Kidney (tissue), 22 donors: ENCODE results near the gene PRPF40A. TPM values are rescaled to one million over a fixed set of nuclear protein-coding genes. Genes with fewer than 3 reads are reported as not detected.
"Not testable (repeated sequence)": the region's sequence is repeated elsewhere in the genome, so short reads cannot be mapped to it uniquely, and the experiment has no call there.

Experiments
- DNase-seq, 5 donors: peaks; one replicate each; pipeline ENCODE4 v3.0.0-alpha.2; 2013 to 2020
- FAIRE-seq: peaks from 2 replicates; lab custom pipeline; 2012; peaks lifted over from hg19 to GRCh38; lab: Jason Lieb, UNC
- H3K27ac ChIP-seq, 2 donors: one replicate each; pipeline ENCODE4 v1.7.0; 2013; ENCODE audit warnings: low read depth in 2 of 2, low read length in 2 of 2, inconsistent platforms in 1 of 2
- H3K27me3 ChIP-seq: one replicate; pipeline ENCODE4 v1.7.1; 2013; ENCODE audit warnings: low read length, inconsistent platforms; ENCODE audit not compliant: control insufficient read depth, insufficient read depth
- H3K36me3 ChIP-seq, 3 donors: one replicate each; pipeline versions ENCODE4 v1.7.0 to v1.7.1; 2013; ENCODE audit warnings: low read length in 3 of 3, control low read depth in 1 of 3, inconsistent platforms in 1 of 3; ENCODE audit not compliant: insufficient read depth in 3 of 3, control insufficient read depth in 2 of 3
- H3K4me1 ChIP-seq, 3 donors: one replicate each; pipeline versions ENCODE4 v1.7.0 to v1.7.1; 2013; ENCODE audit warnings: low read length in 3 of 3, inconsistent platforms in 1 of 3, low read depth in 1 of 3; ENCODE audit not compliant: control insufficient read depth in 2 of 3, insufficient read depth in 2 of 3
- H3K4me3 ChIP-seq, 3 donors: one replicate each; pipeline versions ENCODE4 v1.7.0 to v1.8.1; 2013; ENCODE audit warnings: low read length in 3 of 3, control low read depth in 1 of 3, inconsistent platforms in 1 of 3
- H3K9ac ChIP-seq, 3 donors: one replicate each; pipeline versions ENCODE4 v1.7.0 to v1.7.1; 2013; ENCODE audit warnings: low read length in 3 of 3, control low read depth in 1 of 3, inconsistent platforms in 1 of 3
- H3K9me3 ChIP-seq, 3 donors: one replicate each; pipeline versions ENCODE4 v1.7.0 to v1.7.1; 2013; ENCODE audit warnings: low read length in 3 of 3, control low read depth in 1 of 3, inconsistent platforms in 1 of 3; ENCODE audit not compliant: control insufficient read depth in 2 of 3, insufficient read depth in 1 of 3
- intact Hi-C: fragments of 100-400 bp; cut with DNase I; formaldehyde crosslinking; loops from one replicate; pipeline ENCODE4 v1.11.1; 2022
- long read RNA-seq, 10 donors: library from polyadenylated mRNA in 1 of 10; unstranded in 1 of 10; transcript quantifications; one replicate each; pipeline ENCODE4 v2.0.0 and lab custom pipeline, GENCODE V29; 2021 to 2026
- polyA plus RNA-seq: library from polyadenylated mRNA; stranded (reverse); fragments of 350-450 nt; fragmentation: Illumina TruSeq; extraction: RNeasy Lipid Tissue Mini Kit (QIAGEN cat#74804); gene quantifications from one replicate; pipeline ENCODE4 v1.2.3, GENCODE V29; 2014; ENCODE audit warnings: low read depth, low replicate concordance; ENCODE audit not compliant: insufficient read depth
- total RNA-seq: library from RNA; stranded (reverse); fragmentation: NEBNext Ultra II Directional; extraction: Animal tissue kit (Norgen Biotek cat#: 25700); gene quantifications from one replicate; pipeline ENCODE4 v1.2.1, GENCODE V29; 2021
- TF ChIP-seq, protein P1 (sequence below): IDR thresholded peaks from 3 replicates; pipeline ENCODE4 v1.5.1; 2012; ENCODE audit warnings: mild to moderate bottlenecking, moderate library complexity, borderline replicate concordance; ENCODE audit not compliant: insufficient read depth; ENCODE audit errors: extremely low read depth
- donor health status: control.
- donor health status: control.
- donor health status: control.
- donor health status: control.
- donor health status: control.
- donor health status: DM: yes; HTN: yes; CAD: no.
- donor health status: Normal renal cell carcinoma (clear cell type).

Gene PRPF40A
- 82.7 TPM for total RNA-seq
- 20.2 TPM for polyA plus RNA-seq
- long read RNA-seq, donor 1, partial matches to known transcripts, result 8 of 8 reads
- long read RNA-seq, donor 1, other reads (novel, unspliced or antisense), result 0 of 8 reads
- long read RNA-seq, donor 2, partial matches to known transcripts, result 11 of 11 reads
- long read RNA-seq, donor 2, other reads (novel, unspliced or antisense), result 0 of 11 reads
- long read RNA-seq, donor 3, partial matches to known transcripts, result 31 of 32 reads
- long read RNA-seq, donor 3, other reads (novel, unspliced or antisense), result 0 of 32 reads
- long read RNA-seq, donor 4, full-length matches to known transcripts, result 1 of 1 reads
- long read RNA-seq, donor 4, partial matches to known transcripts, result 0 of 1 reads
- long read RNA-seq, donor 4, other reads (novel, unspliced or antisense), result 0 of 1 reads
- long read RNA-seq, donor 5, result 0 reads
- long read RNA-seq, donor 6, partial matches to known transcripts, result 42 of 42 reads
- long read RNA-seq, donor 6, other reads (novel, unspliced or antisense), result 0 of 42 reads
- long read RNA-seq, donor 7, partial matches to known transcripts, result 17 of 29 reads
- long read RNA-seq, donor 7, other reads (novel, unspliced or antisense), result 12 of 29 reads
- long read RNA-seq, donor 8, partial matches to known transcripts, result 0 of 31 reads
- long read RNA-seq, donor 8, other reads (novel, unspliced or antisense), result 31 of 31 reads
- long read RNA-seq, donor 9, partial matches to known transcripts, result 19 of 20 reads
- long read RNA-seq, donor 9, other reads (novel, unspliced or antisense), result 0 of 20 reads
- long read RNA-seq, donor 10, partial matches to known transcripts, result 8 of 8 reads
- long read RNA-seq, donor 10, other reads (novel, unspliced or antisense), result 0 of 8 reads

DNA sequence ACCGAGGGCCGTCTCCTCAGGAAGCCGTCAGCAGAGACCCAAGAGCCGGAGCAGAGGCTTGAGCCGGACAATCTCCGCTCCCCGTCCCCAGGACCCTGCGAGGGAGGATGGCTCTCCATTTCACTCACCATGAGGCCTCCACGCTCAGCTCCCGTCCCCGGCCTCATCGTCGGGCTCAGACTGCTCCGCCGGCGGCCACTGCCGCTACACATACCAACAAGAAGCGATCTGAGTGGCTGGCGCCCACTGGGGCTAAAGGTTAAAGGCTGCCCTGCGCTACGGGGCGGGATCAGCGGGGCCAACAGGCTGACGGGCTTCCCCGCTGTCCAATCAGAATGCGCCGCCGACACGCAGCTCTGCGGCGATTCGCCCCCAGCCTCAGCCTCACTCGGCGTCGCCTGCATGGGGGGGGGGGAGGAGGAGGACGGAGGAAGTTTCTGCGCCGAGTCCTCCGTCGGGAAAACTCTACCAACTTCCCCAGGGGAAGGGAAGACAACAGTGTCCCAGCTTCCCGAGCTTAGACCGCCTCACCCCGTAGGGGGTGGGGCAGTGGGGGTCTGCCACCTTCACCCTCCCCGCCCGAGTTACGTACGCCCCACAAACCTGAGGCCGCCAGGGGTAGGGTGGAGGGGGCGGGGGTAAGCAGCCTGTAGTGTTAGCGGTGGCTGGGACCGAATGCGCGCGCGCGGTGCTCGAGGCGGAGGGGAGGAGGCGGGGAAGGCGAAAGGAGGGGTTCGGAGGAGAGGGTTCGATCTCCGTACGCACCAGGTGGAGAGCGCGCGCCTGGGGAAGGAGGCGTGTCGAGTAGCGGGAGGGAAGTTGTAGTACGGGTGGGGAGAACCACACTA, at the start of gene PRPF40A:
Gene PRPF40A, minus strand, starts transcription at position 234 of the 848 bp plus-strand sequence. Its CDS starts 22 bp downstream, at position 212.
- TF ChIP-seq, protein P1, sequence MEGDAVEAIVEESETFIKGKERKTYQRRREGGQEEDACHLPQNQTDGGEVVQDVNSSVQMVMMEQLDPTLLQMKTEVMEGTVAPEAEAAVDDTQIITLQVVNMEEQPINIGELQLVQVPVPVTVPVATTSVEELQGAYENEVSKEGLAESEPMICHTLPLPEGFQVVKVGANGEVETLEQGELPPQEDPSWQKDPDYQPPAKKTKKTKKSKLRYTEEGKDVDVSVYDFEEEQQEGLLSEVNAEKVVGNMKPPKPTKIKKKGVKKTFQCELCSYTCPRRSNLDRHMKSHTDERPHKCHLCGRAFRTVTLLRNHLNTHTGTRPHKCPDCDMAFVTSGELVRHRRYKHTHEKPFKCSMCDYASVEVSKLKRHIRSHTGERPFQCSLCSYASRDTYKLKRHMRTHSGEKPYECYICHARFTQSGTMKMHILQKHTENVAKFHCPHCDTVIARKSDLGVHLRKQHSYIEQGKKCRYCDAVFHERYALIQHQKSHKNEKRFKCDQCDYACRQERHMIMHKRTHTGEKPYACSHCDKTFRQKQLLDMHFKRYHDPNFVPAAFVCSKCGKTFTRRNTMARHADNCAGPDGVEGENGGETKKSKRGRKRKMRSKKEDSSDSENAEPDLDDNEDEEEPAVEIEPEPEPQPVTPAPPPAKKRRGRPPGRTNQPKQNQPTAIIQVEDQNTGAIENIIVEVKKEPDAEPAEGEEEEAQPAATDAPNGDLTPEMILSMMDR, result no peak
- Histone ChIP-seq H3K27ac (peak within 1 kb of the TSS; percentile 98), H3K27me3 (no peaks in the 10 kb centered on the region), H3K4me1 (peaks cover 2 to 6% (median 4%) of the 10 kb centered on the region in 3 donors), H3K9ac (peak within 1 kb of the TSS; percentile 91 to 96 (median 94)), H3K36me3 (peaks cover 0 to 3% (median 3%) of the 10 kb centered on the region in 3 donors), H3K9me3 (no peaks in the 10 kb centered on the region), H3K4me3 (peak within 1 kb of the TSS; percentile 89 to 99 (median 90))
- no peak for FAIRE-seq
- intact Hi-C loops, result no loop called here
- peak; percentile 99 to 100 (median 99) for DNase-seq

DNA sequence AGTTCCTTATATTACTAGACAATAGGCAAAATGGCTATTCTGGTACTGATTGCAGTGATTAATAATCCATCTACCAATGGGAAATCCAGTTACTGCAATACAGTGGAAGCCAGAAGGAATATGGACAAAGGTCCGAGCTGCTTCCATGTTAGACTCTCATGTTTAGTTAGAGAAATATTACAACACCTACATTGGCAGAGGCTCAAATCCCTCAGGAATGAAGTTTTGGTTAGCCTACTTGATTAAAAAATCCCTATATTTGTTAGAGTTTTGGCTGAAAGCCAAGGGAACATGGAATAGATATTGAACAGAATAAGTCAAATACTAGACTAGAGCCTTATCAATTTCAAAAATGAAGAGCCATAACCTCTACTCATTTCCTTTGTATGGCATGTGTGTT, 49.7 kb upstream of the PRPF40A start:
- Histone ChIP-seq H3K4me1 (no peaks in the 10 kb centered on the region), H3K9me3 (no peaks in the 10 kb centered on the region), H3K36me3 (peaks cover 0 to 2% (median 0%) of the 10 kb centered on the region in 3 donors), H3K9ac (no peak overlapping the region), H3K4me3 (no peak overlapping the region), H3K27ac (no peak overlapping the region), H3K27me3 (no peaks in the 10 kb centered on the region)
- FAIRE-seq (no peak), DNase-seq (no peak)
- intact Hi-C loops, result no loop called here
- TF ChIP-seq, protein P1, result no peak

DNA sequence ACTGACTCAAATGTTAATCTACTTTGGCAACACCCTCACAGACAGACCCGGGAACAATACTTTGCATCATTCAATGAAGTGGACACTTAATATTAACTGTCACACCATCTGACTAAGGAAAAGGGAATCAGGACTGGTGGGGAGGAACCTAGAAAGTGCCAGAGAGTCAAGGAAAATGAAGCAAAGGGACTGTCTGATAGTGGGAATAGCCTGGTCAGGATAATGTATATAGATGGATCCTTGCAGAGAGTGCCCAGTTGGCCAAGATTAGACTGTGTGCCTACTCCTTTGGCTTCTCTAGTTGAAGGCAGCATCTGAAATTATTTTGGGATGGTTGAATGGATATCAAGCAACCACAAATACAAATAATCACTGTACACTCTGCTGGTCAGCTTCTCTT, 46.4 kb upstream of the PRPF40A start:
- no peak for FAIRE-seq
- intact Hi-C loops, result no loop called here
- no peaks in the 10 kb centered on the region for H3K27me3 ChIP-seq
- H3K4me3 ChIP-seq, result no peak overlapping the region
- H3K9ac ChIP-seq, result no peak overlapping the region
- no peak overlapping the region for H3K27ac ChIP-seq
- no peak for DNase-seq
- H3K36me3 ChIP-seq, result peaks cover 0 to 6% (median 2%) of the 10 kb centered on the region in 3 donors
- no peaks in the 10 kb centered on the region for H3K4me1 ChIP-seq
- H3K9me3 ChIP-seq, result no peaks in the 10 kb centered on the region
- TF ChIP-seq, protein P1, result no peak

DNA sequence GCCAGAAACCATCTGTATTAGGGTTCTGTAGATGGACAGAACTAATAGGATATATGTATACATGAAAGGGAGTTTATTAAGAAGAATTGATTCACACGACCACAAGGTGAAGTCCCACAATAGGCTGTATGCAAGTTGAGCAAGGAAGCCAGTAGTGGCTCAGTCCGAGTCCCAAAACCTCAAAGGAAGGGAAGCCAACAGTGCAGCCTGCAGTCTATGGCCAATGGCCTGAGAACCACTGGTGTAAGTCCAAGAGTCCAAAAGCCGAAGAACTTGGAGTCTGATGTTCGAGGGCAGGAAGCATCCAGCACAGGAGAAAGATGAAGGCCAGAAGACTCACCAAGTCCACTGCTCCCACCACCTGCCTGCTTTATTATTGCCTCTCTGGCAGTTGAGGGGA, 45.9 kb upstream of the PRPF40A start:
- H3K9me3 ChIP-seq, H3K9ac ChIP-seq, DNase-seq, FAIRE-seq, H3K27ac ChIP-seq, H3K4me3 ChIP-seq, H3K4me1 ChIP-seq, H3K36me3 ChIP-seq, H3K27me3 ChIP-seq, intact Hi-C loops: not testable (repeated sequence)
